ENCODE results near the gene ERCC2.
"Not testable (repeated sequence)": the region's sequence is repeated elsewhere in the genome, so short reads cannot be mapped to it uniquely, and the experiment has no call there.

The ERCC2 gene

GRCh38 chr19:45370410-45371204 lies at the start of gene ERCC2:
ERCC2 (minus strand) TSS chr19:45370573; CDS start chr19:45370540, 33 bp downstream.
- peak; percentile 99 for DNase-seq (ENCODE audit: low read depth in 1 of 2, low spot score in 1 of 2)

DNA sequence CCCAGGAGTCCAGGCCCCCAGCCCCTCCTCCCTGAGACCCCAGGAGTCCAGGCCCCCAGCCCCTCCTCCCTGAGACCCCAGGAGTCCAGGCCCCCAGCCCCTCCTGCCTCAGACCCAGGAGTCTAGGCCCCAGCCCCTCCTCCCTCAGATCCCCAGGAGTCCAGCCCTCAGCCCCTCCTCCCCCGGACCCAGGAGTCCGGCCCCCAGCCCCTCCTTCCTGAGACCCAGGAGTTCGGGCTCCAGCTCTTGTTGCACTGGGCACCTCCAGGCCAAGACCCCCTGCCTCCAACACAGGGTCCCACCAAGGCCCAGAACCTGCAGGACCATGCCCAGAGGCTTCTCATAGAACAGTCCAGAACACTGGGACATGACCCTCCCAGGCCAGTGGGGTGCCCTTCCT lies 49.5 kb upstream of the ERCC2 start:
- DNase-seq (ENCODE audit: low read depth in 1 of 2, low spot score in 1 of 2): no peak

DNA sequence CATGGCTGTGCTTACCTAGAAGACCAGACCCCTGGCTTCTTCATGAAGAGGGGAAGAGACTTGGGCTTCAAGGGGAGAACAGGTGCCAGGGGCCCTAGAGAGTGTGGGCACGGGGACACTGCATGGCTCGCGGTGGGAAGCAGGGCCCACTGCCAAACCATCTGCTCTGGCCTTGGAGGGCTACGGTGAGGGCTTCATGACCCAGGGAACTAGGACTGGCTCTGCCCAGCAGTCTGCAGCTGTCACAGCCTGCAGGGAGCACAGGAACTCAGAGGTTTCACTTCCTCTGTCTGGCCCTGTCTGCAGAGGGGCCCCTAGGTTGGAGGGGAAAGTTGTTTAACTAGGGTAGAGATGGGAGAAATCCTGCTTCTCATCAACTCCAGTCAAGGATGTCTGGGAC lies 49.0 kb upstream of the ERCC2 start:
- no peak for DNase-seq (ENCODE audit: low read depth in 1 of 2, low spot score in 1 of 2)

DNA sequence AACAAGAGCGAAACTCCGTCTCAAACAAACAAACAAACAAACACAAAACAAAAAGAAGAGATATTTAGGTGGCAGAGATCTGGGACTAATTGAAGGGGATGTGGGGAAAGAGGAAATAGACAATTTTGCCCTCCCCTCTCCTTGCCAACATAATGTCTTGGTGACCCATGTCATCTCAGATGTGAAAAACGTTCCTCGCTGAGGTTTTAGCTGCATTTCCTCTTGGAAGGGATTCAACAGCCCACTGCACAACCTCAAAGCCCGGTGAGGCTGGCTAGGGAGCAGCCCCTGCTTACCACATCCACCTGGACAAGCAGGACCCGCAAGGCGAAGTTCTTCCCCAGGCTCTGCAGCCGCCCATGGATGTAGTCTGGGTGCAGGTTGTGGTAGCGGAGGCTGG lies 48.4 kb upstream of the ERCC2 start:
- no peak for DNase-seq (ENCODE audit: low read depth in 1 of 2, low spot score in 1 of 2)

DNA sequence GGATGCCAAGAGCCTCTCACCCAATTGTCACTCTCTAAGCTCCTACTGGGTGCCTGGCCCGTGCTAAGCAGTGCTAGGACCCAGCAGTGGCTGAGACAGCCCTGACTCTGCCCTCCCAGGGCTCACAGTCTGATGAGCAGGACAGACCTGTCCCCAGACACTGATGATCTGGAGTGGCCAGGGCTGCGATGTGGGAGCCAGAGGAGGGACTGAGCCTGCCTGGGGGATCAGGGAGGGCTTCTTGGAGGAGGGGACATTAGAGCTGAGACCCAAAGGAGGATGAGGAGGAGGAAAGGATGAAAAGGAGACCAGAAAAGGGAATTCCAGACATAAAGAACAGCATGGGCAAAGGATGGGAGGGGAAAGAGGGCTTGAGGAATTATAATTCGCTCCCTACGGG lies 46.8 kb upstream of the ERCC2 start:
- DNase-seq (ENCODE audit: low read depth in 1 of 2, low spot score in 1 of 2): no peak

DNA sequence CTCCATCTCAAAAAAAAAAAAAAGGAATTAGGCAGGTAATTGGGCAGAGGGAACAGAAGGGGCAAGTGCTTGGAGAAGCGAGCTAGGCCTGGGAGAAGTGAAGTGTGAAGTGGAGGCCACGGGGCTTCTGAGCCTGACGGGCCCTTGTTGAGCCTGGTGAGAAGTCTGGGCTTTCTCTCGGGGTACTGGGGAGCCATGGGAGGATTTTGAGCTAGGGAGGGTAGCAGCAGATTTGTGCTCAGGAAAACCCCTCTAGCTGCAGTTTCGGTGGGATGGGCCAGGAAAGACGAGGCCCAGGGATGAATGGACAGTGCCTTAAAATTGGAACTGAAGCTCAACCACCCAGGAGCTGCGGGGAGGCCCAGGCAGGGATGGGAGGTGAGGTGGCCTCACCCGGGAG lies 44.1 kb upstream of the ERCC2 start:
- no peak for DNase-seq (ENCODE audit: low read depth in 1 of 2, low spot score in 1 of 2)

DNA sequence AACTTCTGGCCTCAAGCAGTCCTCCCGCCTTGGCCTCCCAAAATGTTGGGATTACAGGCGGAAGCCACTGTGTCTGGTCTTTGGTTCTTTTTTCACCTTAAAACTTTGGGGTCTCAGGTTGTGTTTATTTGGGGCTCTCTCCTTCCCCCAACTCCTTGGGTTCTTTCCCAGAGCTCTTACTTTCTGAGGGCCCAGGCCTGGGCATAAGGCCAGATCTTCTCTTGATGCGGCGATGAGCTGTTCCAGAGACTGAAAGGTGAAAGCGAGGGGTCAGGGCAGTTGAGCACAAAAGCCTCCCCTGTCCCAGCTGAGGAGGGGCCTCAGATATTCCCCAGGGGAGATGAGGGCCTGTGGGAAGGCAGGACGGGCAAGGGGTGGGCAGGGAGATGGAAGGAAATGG lies 43.1 kb upstream of the ERCC2 start:
- DNase-seq (ENCODE audit: low read depth in 1 of 2, low spot score in 1 of 2): no peak

DNA sequence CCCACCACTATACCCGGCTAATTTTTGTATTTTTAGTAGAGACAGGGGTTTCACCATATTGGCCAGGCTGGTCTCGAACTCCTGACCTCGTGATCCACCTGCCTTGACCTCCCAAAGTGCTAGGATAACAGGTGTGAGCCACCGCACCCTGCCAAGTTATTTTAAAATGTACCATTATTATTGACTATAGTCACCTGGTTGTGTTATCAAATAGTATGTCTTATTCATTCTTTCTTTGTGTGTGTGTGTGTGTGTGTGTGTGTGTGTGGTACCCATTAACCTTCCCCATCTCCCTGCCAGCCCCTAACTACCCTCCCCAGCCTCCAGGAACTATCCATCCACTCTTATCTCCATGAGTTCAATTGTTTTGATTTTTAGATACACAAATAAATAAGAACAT lies 40.0 kb upstream of the ERCC2 start:
- DNase-seq (ENCODE audit: low read depth in 1 of 2, low spot score in 1 of 2): not testable (repeated sequence)

- no peak for DNase-seq (ENCODE audit: low read depth in 1 of 2, low spot score in 1 of 2)
These were observed 39.2 kb upstream of the ERCC2 start for GRCh38 chr19:45409557-45409920.

GRCh38 chr19:45408830-45409556 lies 38.6 kb upstream of the ERCC2 start:
- DNase-seq (ENCODE audit: low read depth in 1 of 2, low spot score in 1 of 2): no peak

DNA sequence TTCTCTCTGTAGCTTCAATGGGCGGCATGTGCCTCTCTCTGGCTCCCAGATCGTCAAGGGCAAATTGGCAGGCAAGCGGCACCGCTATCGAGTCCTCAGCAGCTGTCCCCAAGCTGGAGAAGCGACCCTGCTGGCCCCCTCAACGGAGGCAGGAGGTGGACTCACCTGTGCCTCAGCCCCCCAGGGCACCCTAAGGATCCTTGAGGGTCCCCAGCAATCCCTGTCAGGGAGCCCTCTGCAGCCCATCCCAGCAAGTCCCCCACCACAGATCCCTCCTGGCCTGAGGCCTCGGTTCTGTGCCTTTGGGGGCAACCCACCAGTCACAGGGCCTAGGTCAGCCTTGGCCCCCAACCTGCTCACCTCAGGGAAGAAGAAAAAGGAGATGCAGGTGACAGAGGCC lies 37.7 kb upstream of the ERCC2 start:
- DNase-seq (ENCODE audit: low read depth in 1 of 2, low spot score in 1 of 2): no peak

GRCh38 chr19:45407585-45407984 lies 37.2 kb upstream of the ERCC2 start:
- not testable (repeated sequence) for DNase-seq (ENCODE audit: low read depth in 1 of 2, low spot score in 1 of 2)

- DNase-seq (ENCODE audit: low read depth in 1 of 2, low spot score in 1 of 2): no peak
These were observed 36.7 kb upstream of the ERCC2 start for GRCh38 chr19:45407091-45407375.

DNA sequence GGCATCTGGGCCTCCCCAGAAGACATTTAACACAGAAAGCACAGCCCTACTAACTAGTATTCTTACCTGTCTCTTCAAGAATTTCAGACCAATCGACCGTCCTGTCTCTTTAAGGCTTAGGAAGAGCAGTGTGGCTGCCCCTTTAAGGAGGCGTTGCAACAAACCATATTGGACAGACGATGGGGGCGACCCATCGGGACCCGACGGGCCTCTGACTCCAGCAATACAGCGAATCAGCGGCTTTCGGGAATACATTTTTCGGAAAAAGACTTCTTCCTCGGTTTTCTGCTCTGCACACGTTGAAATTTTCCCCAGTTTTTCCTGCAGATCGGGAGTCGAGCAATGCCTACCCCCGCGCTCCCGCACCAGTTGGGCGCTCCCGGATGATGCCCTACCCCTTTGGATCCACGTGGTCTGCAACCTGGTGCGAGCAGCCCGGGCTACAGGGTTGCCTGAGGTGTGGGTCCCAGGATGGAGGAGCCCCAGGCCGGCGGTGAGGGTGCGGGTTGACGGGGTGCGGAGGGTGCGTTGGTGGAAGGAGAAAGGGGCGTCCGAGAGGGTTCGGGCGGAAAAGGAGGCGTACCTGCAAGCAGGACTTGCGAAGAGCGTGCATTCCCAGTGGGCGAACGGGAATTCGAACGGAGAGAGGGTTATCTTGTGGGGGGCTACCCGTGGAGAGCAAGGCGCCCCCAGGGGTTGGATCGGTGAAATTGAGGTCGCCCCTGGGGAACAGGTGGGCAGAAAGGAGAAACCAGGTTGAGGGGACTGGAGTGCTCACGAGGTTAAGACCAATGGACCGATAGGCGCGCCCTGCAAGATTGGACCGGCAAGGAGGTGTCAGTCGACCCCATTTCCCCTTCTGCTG lies 36.1 kb upstream of the ERCC2 start, which contains the start of gene POLR1G:
Gene POLR1G (plus strand): TSS at position 419 of the 865 bp plus-strand sequence. CDS start 53 bp downstream, at position 472.
- DNase-seq (ENCODE audit: low read depth in 1 of 2, low spot score in 1 of 2): peak; percentile 53 to 62

- peak; percentile 54 to 69 for DNase-seq (ENCODE audit: low read depth in 1 of 2, low spot score in 1 of 2)
These were observed 35.3 kb upstream of the ERCC2 start for GRCh38 chr19:45405435-45406225.

- DNase-seq (ENCODE audit: low read depth in 1 of 2, low spot score in 1 of 2): no peak
These were observed 34.4 kb upstream of the ERCC2 start, which contains the start of gene PPP1R13L for GRCh38 chr19:45404557-45405434. PPP1R13L (minus strand) TSS chr19:45405069; CDS start chr19:45398318, 6,751 bp downstream.

DNA sequence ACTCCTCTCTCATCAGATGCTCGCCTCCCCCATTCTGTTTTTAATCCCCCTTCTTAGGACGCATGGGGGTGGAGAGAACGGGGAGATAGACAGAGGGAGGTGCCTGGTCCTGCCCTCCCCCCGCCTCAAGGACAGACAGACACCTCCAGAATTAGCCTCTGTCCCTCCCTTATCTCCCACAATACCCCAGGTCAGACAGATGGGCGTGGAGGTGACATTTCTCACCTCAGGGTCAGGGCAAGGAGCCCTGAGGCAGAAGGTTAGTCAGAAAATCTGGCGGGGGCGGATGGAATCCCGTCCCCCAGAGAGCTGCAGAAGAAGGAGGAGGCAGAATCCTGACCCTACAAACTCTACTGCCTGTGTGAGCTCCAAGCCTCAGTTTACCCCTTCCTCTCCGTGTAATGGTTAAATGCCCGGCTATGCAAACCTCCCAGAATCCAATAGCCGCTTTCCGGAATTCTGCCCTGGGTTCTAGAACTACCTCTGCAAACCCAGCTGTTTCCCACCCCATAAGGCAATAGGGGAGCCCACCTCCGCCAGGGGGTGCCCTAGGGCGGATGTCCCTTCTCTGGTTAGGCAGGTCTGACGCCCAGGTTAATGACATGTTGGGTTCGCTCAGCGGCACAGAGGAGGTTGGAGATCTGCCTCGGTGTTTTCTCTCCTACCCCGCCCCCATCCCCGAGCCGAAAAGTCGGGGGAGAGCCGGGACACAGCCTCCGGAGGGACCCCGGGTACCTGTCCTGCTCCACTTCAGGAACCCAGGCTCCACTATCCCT lies 33.6 kb upstream of the ERCC2 start:
- peak in 1 of 2 donors; percentile 30 for DNase-seq (ENCODE audit: low read depth in 1 of 2, low spot score in 1 of 2)

- no peak for DNase-seq (ENCODE audit: low read depth in 1 of 2, low spot score in 1 of 2)
These were observed 32.9 kb upstream of the ERCC2 start for GRCh38 chr19:45403272-45403671.
